ENCODE results near the gene NPBWR2.

NPBWR2 gene

GRCh38 chr20:64055893-64056638, 51.3 kb downstream of the NPBWR2 start:
- DNase-seq, result no peak

DNA sequence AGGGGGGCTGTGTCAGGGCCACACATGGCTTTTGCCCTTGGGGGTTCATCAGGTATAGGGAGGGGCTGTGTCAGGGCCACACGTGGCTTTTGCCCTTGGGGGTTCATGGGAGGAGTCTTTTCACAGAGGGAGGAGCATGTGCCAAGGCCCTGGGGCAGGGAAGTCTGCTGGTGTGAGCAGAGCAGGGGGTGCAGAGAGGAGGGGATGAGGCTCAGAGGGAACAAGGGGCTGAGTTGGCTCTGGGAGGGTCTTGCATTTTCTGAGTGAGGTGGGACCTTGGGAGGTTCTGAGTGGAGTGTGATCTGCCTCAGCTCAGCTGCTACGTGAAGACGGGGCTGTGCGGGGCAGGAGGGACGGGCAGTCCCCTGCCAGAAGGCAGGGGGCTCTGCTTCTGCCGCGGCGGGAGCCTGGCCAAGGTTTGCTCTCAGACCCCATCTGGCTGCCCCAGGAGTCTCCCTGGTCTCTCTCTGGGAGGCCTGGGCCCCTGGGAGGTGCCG, 51.9 kb downstream of the NPBWR2 start:
- no peak for DNase-seq

DNA sequence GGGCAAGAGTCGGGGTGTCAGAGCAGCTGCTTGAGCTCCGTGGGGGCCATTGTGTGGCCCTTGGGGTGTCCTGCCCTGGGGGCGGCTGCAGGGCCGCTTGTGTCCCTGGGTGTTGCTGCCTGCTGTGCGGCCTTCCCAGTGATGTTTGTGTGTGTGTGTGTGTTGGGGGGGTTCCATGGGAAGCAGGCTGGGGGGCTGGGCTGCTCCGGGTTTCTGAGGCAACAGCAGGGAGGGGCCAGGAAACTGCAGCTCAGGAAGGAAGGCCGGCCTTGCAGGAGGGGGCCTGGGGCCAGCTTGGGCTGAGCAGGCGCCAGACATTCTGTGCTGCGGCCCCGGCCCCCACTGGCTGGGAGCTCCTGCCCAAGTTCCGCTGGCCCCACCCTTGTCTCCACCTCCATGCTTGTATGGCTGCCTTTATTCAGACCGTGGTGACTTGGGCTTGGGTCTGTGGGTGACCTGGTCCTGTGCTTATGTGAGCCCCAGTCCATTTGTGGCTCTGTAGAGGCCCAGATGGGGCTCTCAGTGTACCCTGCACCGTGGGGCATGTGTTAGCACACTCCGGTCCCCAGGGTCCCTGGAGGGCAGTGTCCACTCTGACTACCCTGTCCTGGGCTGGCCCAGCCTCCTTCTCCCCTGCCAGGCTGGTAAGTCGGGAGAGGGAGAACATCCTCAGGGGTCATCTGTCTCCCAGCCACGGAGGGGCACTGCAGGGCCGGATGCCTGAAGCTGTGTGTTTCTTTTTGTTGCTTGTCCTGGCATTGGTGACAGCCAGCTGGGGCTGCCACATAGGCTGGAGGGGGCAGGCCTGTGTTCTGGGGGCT, 53.3 kb downstream of the NPBWR2 start:
- DNase-seq, result no peak

Data from NCI-H2029 treated with DMSO at 0.1 percent for 48 hours (cell line).